ENCODE data around the gene CACNA1I.

The CACNA1I gene

DNA sequence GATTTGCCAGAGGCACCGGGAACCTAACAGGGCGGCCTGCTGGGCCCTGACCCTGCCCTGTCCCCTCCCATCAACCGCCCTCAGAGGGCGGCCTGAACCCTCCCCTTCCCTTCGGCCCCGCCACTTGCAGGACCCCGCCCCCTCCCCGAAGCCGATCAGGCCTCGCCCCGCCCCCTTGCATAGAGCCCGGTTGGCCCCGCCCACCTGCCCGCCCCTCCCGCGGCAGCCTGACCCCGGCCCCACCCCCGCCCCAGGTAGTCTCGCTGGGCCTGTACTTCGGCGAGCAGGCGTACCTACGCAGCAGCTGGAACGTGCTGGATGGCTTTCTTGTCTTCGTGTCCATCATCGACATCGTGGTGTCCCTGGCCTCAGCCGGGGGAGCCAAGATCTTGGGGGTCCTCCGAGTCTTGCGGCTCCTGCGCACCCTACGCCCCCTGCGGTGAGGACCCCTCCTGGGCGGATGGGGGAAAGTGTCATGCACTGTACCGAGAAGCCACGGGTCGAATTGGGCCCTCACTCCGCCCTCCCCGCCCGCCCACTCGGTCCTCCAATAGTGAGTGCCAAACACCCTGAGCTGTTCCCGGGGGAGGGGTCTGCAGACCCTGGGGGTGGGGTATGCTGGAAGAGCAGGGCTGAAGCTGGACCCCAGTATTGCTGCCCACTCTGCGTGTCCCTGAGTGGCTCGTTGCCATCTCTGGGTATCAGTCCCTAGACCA lies 94.1 kb downstream of the CACNA1I start:
- DNase-seq (ENCODE audit: low read depth): no peak

DNA sequence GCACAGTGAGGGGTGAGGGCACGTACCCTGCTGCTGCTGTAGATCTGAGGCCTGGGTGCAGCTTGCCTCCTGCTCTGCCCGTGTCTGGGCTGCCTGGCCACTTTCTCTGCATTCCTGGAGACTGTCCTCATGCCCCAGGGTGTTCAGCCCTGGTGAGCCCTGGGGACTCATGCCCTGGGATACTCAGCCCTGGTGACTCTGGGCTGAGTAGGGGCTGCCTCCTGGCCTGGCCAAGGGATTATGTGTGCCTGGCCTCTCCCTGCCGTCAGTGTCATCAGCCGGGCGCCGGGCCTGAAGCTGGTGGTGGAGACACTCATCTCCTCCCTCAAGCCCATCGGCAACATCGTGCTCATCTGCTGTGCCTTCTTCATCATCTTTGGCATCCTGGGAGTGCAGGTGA lies 94.7 kb downstream of the CACNA1I start:
- no peak for DNase-seq (ENCODE audit: low read depth)
- no peak overlapping the region for H3K4me3 ChIP-seq (ENCODE audit: low read depth, low read length)
- TF ChIP-seq POLR2A (IDR thresholded peaks at IDR 0.05; ENCODE audit: extremely low read depth, insufficient read length) (no peak), MAX (IDR thresholded peaks at IDR 0.05; ENCODE audit: low read depth, low read length) (no peak), CTCF (IDR thresholded peaks at IDR 0.05; ENCODE audit: low read depth, low read length) (no peak), MYC (IDR thresholded peaks at IDR 0.05; ENCODE audit: low read depth, low read length) (no peak)

More for the DNA sequence above, 94.1 kb downstream of the CACNA1I start:
- H3K4me3 ChIP-seq (ENCODE audit: low read depth, low read length): no peak overlapping the region
- no peak for TF ChIP-seq POLR2A (IDR thresholded peaks at IDR 0.05; ENCODE audit: extremely low read depth, insufficient read length)
- TF ChIP-seq MYC (IDR thresholded peaks at IDR 0.05; ENCODE audit: low read depth, low read length): no peak
- no peak for TF ChIP-seq MAX (IDR thresholded peaks at IDR 0.05; ENCODE audit: low read depth, low read length)
- TF ChIP-seq CTCF (IDR thresholded peaks at IDR 0.05; ENCODE audit: low read depth, low read length): no peak

DNA sequence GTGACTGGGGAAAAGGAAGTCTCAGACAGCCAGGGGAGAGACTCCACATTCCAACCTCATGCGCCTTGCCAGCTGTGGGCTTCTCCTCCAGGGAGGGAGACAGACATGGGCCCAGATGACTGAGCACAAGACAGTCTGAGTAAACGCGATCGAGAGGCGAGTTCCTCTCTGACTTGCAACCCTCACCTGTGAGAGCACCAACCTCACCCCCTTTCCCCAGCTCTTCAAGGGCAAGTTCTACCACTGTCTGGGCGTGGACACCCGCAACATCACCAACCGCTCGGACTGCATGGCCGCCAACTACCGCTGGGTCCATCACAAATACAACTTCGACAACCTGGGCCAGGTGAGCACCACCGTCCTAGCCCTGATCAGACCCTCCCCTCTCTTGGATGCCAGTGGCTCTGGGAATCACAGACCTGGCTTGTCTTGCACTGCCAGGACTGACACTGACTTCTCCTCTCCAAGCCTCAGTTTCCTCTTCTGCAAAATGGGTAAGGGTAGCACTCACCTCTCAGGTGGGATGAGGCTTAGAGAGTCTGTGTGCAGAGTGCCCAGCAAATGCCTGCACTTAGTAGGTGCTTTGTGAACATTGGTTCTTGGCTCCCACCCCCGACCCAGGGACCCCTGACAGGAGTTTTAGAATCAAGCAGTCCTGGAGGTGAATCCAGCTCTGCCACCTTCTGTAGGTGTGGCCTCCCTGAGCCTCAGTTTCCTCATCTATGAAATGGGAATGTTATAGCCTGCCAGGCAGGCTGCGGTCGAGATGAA lies 95.3 kb downstream of the CACNA1I start:
- H3K4me3 ChIP-seq (ENCODE audit: low read depth, low read length): no peak overlapping the region
- TF ChIP-seq MAX (IDR thresholded peaks at IDR 0.05; ENCODE audit: low read depth, low read length) (no peak), CTCF (IDR thresholded peaks at IDR 0.05; ENCODE audit: low read depth, low read length) (no peak), POLR2A (IDR thresholded peaks at IDR 0.05; ENCODE audit: extremely low read depth, insufficient read length) (no peak)
- DNase-seq (ENCODE audit: low read depth): no peak

DNA sequence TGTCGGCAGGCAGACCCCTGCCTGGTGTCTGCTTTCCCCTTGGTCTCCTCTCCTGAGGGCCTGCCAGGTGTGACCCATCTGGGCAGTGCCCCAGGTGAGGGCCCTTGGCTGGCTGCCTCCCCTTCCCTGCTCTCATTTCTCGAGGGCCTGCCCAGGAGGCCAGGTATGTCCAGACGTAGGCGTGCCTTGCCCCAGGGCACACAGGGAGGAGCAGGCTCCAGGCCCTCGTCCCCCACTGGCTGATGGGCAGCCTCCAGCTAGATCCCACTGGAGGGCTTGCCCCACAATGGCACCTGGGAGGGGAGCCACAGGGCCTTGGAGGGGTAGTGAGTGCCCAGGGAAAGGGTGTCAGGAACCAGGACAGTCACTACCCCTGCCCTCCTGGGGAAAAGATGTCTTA lies 95.9 kb downstream of the CACNA1I start:
- no peak overlapping the region for H3K4me3 ChIP-seq (ENCODE audit: low read depth, low read length)
- DNase-seq (ENCODE audit: low read depth): no peak
- TF ChIP-seq MAX (IDR thresholded peaks at IDR 0.05; ENCODE audit: low read depth, low read length) (no peak), CTCF (IDR thresholded peaks at IDR 0.05; ENCODE audit: low read depth, low read length) (no peak), MYC (IDR thresholded peaks at IDR 0.05; ENCODE audit: low read depth, low read length) (no peak), POLR2A (IDR thresholded peaks at IDR 0.05; ENCODE audit: extremely low read depth, insufficient read length) (no peak)

GRCh38 chr22:39666926-39667325 lies 96.4 kb downstream of the CACNA1I start:
- DNase-seq (ENCODE audit: low read depth): no peak
- TF ChIP-seq MYC (IDR thresholded peaks at IDR 0.05; ENCODE audit: low read depth, low read length) (no peak), CTCF (IDR thresholded peaks at IDR 0.05; ENCODE audit: low read depth, low read length) (no peak), MAX (IDR thresholded peaks at IDR 0.05; ENCODE audit: low read depth, low read length) (no peak), POLR2A (IDR thresholded peaks at IDR 0.05; ENCODE audit: extremely low read depth, insufficient read length) (no peak)

More at GRCh38 chr22:39666926-39667325, 96.4 kb downstream of the CACNA1I start:
- H3K4me3 ChIP-seq (ENCODE audit: low read depth, low read length): no peak overlapping the region
